Measurements from ENCODE around the gene PRPS1L1.

Gene PRPS1L1

DNA sequence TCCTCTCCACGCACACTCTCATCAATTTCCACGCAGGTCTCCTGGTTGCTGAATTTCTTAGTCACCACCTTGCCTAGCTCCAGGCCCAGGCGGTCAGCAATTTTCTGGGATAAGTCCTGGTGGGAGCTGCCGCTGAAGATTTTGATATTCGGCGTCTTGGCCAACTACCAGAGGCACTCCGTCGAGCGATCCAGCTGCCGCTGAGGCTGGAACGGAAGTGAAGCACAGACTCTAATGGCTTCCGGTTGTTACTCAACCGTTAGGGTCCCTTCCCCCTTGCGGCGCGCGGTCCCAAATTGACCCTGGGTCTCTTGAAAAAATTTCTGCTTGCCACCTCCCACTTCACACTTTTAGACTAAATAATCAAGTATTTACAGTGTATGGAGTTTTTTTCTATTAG lies at the start of gene PRPS1L1:
TSS of gene PRPS1L1 (minus strand) at position 219 of the 400 bp plus-strand sequence.
- no peak for DNase-seq (ENCODE audit: low read depth in 3 of 3)

DNA sequence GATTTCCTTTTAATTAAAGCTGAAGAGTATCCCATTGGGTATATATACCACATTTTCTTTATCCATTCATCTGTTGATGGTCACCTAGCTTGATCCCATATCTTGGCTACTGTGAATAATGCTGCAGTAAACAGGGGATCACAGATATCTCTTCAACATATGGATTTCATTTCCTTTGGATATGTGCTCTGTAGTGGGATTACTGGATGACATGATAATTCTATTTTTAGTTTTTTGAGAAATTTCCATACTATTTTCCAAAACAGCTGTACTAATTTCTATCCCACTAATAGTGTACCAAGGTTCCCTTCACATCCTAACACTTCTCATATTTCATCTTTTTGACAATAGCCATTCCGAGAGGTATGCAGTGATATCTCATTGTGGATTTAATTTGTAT lies 48.8 kb upstream of the PRPS1L1 start:
- no peak for DNase-seq (ENCODE audit: low read depth in 3 of 3)

DNA sequence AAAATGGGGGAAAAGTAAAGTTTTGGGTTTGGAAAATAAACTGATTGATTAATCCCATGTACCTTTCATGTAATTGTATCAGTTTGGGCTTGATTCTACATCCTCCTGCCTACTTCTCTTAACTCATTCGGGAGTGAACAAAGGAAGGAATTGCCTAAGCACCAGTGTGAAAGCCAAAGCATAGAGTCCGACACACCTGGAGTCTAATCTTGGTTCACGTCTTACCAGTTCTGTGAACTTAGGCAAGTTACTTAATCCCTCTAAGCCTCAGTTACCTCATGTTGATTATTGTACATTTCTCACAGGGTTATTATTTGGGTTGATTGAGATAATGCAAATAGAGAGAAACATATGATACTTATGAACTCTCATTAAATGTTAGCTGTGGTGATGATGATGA lies 41.1 kb upstream of the PRPS1L1 start:
- no peak for DNase-seq (ENCODE audit: low read depth in 3 of 3)

DNA sequence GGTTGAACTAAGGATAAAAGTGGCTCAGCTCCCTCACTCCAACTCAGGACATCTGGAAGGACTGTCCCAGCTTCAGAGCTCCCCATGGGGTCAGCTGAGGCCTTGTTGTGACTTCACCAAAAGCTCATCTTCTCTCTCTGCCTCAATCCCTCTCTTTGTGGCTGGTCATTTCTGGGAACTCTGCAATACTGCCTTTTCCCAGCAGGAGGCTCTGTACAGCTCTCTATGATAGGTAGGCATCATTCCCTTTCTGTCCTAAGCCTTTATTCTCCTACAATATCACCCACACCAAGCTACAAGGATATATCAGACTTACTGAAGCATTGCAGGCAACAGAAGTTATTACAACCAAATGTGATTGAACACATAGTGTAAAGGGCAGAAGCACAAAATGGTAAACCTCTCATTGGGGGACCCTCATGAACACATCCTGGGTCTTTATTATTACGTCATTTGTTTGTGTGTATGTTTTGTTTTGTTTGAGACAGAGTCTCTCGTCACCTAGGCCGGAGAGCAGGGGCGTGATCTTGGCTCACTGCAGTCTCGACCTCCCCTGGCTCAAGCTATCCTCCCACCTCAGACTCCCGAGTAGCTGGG lies 36.7 kb upstream of the PRPS1L1 start:
- no peak for DNase-seq (ENCODE audit: low read depth in 3 of 3)

DNA sequence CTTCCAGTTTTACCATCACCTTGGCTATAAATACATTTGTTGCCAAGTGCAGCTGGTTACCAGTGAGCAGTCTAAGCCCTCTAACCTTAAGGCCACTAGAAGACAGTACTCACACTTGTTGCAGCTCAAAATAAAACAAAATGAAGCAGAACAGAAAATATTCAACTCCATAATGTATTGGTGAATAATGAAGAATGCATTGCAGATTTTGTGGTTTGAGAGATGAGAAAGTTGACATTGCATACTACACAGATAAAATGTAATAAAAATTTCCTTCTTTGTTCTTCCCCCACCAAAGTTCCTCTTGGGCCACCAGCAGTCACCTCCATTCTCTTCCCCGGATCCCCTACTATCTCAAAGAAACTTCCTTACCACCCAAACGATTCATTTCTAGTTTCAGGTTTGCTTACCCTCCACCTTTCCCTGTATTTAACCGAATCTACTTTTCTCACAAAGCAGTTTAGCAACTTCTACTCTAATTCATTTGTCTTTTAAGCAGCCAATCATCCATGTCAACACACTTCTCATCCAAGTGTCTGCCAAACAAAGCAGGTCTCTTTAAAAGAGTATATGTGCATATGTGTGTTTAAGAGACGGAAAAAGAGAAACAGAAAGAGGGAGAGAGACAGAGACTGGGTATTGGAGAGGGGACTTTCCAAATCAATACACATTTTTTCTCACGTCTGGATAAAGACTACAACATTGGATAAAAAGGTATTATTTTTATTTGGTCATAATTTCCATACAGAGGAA lies 35.7 kb upstream of the PRPS1L1 start:
- no peak for DNase-seq (ENCODE audit: low read depth in 3 of 3)

DNA sequence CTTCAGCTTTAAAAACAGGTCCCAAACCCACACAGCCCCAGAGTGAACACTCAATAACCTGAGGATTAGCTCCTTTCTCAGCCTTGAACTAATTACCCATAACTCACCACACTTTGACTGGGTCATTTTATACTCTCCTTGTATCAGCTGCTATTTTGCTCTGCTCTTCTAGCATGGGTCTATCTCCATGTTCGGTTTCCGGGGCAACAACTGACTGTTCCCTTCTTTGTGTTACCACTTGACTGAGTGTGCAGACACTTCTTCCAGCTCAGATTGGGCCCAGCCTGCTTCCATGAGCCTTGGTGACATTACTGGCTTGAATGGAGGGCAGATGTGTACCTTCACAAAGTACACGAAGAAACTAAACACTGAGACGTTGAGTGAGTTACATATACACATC lies 31.5 kb upstream of the PRPS1L1 start:
- DNase-seq (ENCODE audit: low read depth in 3 of 3), result no peak

DNA sequence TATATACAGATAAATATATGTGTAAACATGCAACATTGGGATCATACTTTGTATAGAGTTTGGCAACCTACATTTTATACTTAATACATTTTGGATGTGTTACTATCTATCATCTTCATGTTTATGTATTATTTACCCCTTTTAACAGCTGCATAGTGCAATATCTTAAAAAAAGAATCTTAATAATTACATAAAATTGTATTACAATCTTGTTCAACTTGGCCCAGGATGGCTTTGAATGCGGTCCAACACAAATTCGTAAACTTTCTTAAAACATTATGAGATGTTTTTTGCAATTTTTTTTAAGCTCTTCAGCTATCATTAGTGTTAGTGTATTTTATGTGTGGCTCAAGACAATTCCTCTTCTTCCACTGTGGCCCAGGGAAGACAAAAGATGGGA lies 26.3 kb upstream of the PRPS1L1 start:
- DNase-seq (ENCODE audit: low read depth in 3 of 3), result no peak

DNA sequence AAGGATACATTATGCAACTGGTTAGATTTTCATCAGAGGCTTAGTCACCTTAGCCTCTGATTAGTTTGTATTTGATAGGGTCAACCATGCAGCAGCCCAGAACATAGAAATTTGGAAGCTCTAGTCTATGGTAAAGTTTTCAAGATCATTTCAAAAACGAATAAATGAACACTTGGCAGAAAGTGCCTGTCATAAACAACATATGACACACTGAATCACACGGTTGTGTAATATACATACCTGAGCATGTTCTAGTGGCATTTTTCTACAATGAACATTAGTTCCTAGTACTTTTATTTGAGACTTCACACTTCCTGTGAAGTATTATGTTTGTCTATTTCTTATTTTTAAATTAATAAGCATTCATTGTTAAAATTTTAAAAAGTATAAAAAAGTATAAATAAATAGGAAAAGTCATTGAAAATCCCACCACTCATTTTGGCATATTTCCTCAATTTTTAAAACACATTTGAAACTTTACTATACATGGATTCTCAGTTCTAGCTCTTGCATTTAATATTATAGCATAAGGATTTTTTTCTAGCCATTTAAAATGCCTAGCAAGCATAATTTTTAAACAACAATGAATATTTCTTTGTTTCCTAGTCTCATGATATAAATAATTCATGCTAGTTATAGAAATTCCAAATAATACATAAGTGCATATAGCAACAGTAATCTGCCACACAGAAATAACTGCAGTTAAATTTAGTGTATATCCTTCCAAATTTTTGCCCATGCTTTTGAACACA lies 25.7 kb upstream of the PRPS1L1 start:
- no peak for DNase-seq (ENCODE audit: low read depth in 3 of 3)

DNA sequence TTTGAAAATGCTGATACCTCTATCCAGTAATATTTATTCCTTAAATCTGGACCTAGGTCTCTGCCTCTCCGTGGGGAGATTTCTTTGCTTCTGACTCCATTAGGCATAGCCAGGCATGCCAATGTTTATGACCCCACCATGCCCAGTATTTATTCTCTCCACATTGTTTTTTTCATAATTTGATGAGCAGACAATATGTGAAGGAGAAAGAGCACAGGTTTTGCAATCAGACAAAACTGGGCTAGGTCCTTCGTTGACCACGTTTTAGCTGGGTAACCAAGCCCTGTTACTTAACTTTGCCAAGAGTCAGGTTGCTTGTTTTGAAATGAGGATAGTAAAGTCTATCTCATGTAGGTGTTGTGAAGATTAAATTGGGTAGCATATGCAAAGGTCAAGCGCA lies 21.6 kb upstream of the PRPS1L1 start:
- DNase-seq (ENCODE audit: low read depth in 3 of 3), result no peak

DNA sequence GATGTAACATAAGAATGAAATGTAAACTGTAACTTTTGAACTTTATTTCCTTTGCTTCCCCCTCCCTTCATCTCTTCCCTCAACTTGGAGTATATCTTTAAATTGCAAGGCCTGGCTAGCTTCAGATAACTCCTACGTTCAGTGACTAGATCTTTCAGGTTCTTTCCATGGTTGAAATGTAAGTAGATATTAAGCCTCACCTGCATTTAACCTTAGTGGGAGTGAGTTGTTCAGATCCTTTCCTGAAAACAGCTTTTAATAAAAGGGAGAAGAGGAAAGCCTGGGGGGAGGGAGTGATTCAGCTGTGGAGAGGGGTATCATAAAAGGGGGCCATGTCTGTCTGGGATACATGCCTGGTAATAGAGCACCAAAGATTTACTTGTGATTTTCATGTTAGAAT lies 19.0 kb upstream of the PRPS1L1 start:
- no peak for DNase-seq (ENCODE audit: low read depth in 3 of 3)

DNA sequence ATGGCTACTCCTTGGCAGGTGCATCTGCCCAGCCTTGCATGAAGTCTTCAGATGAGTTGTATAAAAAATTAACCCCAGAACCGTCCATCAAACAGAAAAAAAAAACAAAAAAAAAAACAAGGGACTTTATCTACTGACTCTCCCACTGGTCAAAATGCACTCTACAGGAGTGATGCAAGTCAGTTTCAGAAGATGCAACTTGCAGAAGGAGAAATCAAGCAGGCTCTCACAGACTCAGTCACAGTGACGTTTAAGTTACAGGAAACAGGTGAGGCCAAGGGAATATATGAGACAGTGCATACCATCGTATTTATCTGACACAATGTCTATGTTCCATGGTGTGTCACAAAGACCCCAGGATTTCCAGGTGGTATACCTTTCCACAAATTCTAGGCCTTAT lies 17.5 kb upstream of the PRPS1L1 start:
- no peak for DNase-seq (ENCODE audit: low read depth in 3 of 3)

DNA sequence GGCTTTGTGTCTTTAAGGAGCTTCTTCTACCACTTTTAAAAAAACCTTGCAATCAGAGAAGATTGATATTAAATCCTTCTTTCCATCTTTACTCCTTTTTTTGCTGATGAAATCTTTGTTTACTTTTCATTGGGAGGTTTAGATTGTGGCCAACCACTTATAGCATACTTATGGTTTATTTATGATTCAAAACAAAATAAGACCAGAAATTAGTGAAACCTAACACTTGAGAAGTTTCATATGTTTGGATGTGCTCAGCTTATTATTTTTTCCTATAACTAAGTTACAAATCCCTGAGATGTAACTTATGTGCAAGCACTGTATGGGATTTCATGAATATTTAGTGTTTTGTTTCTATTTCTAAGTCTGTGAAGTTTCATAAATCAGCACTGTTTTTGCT lies 13.5 kb upstream of the PRPS1L1 start:
- no peak for DNase-seq (ENCODE audit: low read depth in 3 of 3)

DNA sequence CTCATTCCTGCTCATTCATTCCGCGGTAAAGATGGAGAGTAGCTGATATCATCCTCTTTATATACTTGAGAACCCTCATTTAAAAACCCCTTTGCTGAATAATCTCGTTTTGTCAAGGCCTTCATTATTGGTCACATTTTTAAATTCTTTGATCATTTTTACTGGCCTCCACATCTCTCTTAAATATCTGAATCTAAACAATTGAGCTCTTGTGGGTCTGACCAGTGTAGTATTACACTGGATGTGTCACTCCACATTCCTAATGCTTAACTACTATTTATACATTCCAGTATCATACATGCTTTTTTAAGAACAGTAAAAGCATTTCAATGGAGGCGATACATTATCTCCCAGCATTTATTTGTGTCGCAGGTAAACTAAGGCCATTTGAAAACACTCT lies 12.6 kb upstream of the PRPS1L1 start:
- DNase-seq (ENCODE audit: low read depth in 3 of 3), result no peak

DNA sequence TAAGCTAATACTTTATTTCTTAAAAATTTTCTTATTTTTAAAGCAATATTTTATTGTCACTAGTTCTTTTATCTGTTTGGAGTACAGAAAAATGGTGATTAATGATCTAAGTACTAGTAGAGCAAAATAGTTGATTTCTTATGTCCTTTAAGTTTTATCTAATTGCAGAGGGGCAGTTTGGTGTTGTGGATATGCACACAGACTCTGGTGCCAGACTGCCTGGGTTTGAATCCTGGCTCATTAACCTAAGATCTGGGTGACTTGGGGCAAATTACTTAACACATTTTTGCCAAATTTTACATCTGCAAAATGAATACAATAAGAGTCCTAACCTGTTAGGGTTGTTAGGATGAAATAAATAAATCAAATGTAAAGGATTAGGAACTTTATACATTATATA lies 10.7 kb upstream of the PRPS1L1 start:
- DNase-seq (ENCODE audit: low read depth in 3 of 3), result no peak

DNA sequence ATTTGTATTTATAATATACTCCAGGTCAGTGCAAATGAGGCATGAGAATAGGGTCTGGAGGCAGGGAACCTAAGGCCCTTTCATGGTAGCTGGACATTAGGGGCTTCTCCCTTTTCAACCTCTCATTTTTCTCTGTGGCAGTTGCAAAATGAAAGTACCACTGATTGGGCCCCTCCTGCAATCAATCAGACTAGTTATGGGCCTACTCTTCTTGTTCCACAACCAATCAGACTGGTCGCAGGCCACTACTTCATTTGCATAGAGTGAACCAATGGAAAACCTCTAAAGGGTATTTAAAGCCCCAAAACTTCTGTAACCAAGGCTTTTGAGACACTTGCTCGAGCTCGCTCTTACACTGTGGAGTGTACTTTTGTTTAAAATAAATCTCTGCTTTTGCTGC lies 10.0 kb upstream of the PRPS1L1 start:
- no peak for DNase-seq (ENCODE audit: low read depth in 3 of 3)

DNA sequence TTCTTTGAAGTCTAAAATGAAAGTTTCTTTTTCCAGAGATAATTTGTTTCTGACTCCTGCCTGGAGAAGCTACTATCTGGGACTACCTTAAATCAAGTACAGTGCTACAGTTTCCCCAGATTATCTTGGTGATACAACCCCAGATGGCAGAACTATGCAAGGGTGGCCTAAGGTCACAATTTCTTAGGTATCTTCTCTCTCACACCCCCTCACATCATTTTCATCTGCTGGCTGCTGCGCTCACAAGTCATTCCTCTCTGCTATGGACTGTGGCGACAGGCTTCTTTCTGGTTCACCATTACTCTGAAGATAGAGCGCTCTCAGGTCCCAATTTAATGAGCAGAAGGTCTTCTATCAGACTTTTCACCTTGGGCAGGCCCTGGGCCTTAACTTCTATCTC lies 9.1 kb upstream of the PRPS1L1 start:
- no peak for DNase-seq (ENCODE audit: low read depth in 3 of 3)

DNA sequence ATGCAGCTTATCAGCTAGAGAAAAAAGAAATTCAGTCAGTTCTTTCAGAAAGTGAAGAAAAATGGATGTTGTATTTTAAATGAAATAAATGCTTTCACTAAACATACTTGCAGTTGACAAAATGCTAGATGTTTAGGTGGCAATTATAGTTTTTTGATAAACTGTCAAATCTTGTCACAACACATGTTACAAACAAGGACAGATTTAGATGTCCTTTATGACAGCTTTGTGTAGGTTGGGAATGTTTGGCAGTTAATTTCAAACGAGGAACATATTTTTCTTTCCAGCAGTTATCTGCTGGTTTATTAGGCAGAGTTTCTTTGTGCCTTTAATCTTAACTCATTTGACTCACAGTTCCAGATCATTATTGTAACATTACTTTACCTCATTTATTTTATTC lies 3.1 kb upstream of the PRPS1L1 start:
- no peak for DNase-seq (ENCODE audit: low read depth in 3 of 3)

DNA sequence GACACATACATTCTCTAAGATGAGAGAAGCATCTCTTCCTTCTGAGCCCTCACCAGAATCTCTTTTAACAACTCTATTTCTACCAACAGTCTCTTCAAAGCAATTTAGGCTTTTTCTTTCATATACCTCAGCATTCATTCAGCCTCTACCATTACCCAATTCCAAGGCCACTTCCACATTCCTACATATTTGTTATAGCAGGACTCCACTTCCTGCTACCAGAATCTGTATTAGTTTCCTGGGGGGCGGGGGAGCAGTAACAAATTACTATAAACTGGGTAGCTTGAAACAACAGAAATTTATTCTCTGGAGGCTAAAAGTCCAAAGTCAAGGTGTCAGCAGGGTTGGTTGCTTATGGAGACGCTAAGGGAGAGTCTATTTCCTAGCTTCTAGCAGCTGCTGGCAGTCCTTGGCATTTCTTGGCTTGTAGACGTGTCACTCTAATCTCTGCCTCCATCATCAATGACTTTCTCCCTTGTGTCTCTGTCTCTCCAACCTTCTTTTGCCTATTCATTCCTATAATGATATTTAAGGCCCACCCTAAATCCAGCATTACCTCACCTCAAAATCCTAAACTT lies 7.4 kb downstream of the PRPS1L1 start:
- no peak for DNase-seq (ENCODE audit: low read depth in 3 of 3)

DNA sequence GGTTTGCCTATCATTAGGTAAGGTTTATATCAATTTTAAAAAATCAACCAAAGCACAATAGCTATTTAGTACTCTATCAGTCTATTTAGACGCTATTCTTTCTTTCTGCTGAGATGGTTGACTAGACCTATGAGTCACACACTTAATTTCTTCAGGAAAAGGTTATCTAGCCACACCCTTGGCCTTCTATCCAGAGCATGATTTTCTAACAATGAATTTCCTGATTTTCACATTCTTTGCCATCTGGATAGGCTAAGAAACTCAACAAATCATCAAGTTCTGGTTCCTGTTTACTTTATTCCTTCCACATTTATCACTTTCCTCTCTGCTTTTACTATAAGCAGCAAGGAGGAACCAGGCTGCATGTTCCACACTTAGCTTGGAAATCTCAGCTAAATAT lies 8.1 kb downstream of the PRPS1L1 start:
- DNase-seq (ENCODE audit: low read depth in 3 of 3), result no peak

DNA sequence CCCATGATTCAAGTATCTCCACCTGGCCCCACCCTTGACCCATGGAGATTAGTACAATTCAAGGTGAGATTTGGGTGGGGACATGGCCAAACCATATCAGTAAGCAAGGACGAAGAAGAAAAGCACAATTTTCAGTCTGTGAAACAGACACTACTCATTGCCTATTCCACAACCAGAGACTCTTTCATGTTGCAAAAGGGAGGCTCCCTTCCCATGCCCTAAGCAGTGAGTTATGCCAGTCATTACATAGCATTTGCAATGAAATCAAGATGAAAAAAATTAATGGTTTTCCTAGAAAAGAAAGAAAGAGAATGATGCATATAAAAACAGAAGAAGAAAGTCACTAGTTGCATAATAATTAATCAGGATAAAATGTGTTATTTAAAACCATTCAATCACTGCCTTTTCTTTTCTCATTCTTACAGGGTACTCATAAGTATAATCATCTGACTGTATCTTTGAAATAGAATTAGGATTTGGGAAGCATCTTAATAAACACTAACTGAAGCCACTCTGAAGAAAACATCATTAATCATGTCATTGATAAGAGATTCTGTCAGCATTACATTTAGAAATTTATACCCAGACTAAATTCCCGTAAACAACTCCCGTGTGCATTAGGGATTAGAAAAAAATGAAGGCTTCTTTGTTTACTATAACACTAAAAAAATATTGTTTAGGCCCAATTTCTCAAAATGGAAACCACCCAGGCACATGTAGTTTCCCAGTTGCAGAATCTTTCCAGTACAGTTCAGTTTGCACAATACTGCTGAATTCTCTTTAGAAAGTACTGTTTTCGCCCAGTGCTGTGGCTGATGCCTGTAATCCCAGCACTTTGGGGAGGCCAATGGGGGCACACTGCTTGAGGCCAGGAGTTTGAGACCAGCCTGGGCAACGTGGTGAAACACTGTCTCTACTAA lies 9.1 kb downstream of the PRPS1L1 start:
- DNase-seq (ENCODE audit: low read depth in 3 of 3), result no peak

DNA sequence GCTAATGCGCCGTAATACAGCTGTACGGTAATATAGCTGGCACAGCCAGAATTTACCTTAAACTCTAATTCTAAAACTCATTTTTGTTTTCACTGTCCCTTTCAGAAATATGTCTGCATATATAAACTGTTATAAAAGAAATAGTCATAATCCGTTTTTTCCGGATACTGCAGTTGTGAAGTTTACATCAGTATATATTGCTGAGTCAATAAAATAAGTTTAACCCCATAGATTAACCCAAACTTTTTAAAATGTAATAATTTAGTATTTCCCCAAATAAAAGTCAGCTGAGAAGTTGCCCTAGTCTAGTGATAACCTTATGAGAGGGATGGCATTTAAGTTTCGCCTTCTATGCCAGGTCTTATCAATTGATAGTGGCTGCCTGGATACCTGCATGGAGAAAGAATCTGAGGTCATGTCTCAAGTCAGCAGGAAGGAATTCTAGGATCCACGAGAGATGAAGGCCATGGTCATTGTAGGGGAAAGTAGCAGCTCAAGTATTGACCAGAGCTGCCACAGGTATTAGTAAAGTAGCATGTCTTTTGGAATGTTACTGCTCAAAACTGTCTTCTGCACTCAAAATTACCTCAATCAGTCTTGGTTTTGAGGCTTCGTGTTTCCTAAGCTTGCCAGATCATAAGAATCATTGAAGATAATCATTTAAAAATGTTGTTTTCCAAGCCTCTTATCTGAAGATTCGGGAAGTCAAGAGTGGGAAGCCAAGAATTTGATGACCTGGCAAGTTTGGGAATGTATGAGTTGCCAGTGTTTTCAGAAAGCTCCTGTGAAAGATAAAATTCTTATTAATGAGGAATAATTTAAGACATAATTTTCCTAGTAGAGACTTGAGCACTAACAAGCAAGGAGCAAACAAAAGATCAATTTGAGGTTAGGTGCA lies 10.8 kb downstream of the PRPS1L1 start:
- DNase-seq (ENCODE audit: low read depth in 3 of 3), result no peak

Data from stimulated activated CD4-positive, alpha-beta T cell treated with anti-CD3 and anti-CD28 coated beads, TNF-alpha, amount 100 ng/mL, for 24 hours (primary cell).